HUES64 (cell line): ENCODE measurements around the gene EIF4G1.

Source experiments
- H3K27ac ChIP-seq: 2 replicates; pipeline ENCODE4 v1.7.0; 2013; ENCODE audit warnings: low read depth, low read length, inconsistent platforms
- H3K27me3 ChIP-seq: 2 replicates; pipeline ENCODE4 v1.6.1; 2013; ENCODE audit warnings: mild to moderate bottlenecking, low read length; ENCODE audit not compliant: insufficient read depth
- H3K36me3 ChIP-seq: 2 replicates; pipeline ENCODE4 v1.6.1; 2013; ENCODE audit warnings: mild to moderate bottlenecking, low read length; ENCODE audit not compliant: insufficient read depth
- H3K4me1 ChIP-seq: 2 replicates; pipeline ENCODE4 v1.6.1; 2013; ENCODE audit warnings: mild to moderate bottlenecking, low read length, moderate library complexity; ENCODE audit not compliant: insufficient read depth
- H3K4me3 ChIP-seq: 2 replicates; pipeline ENCODE4 v1.5.1; 2013; ENCODE audit warnings: mild to moderate bottlenecking, low read length, moderate library complexity
- H3K9ac ChIP-seq: 2 replicates; pipeline ENCODE4 v1.6.1; 2013; ENCODE audit warnings: mild to moderate bottlenecking, low read depth, low read length
- H3K9me3 ChIP-seq: 2 replicates; pipeline ENCODE4 v1.6.1; 2013; ENCODE audit warnings: low read depth, low read length; ENCODE audit not compliant: insufficient read depth
- WGBS: fragments of 150-250, 120-280 bp; methylation state at CpG from one replicate; pipeline ENCODE4 v1.1.7; 2013; ENCODE audit warnings: missing lambda C conversion rate; 5-methylcytosine and 5-hydroxymethylcytosine counted together

The EIF4G1 gene

GRCh38 chr3:184352897-184353545 lies 38.6 kb downstream of the EIF4G1 start:
- no peaks in the 10 kb centered on the region for H3K27me3 ChIP-seq
- no peaks in the 10 kb centered on the region for H3K9me3 ChIP-seq
- no peaks in the 10 kb centered on the region; the same call in 1 of the 2 replicates for H3K4me1 ChIP-seq
- H3K36me3 ChIP-seq, result peaks cover 55% of the 10 kb centered on the region
- no peak overlapping the region for H3K4me3 ChIP-seq
- H3K27ac ChIP-seq, result no peak overlapping the region
- WGBS, result 94% methylated on average over 11 of the region's 11 CpGs
- H3K9ac ChIP-seq, result no peak overlapping the region

GRCh38 chr3:184353546-184353941 lies 39.1 kb downstream of the EIF4G1 start:
- Histone ChIP-seq H3K9me3 (no peaks in the 10 kb centered on the region), H3K4me1 (no peaks in the 10 kb centered on the region; the same call in 1 of the 2 replicates), H3K36me3 (peaks cover 60% of the 10 kb centered on the region), H3K27ac (no peak overlapping the region), H3K4me3 (no peak overlapping the region), H3K27me3 (no peaks in the 10 kb centered on the region), H3K9ac (no peak overlapping the region)
- 95% methylated on average over 11 of the region's 11 CpGs for WGBS

- no peak overlapping the region for H3K9ac ChIP-seq
- H3K4me1 ChIP-seq, result no peaks in the 10 kb centered on the region; the same call in 1 of the 2 replicates
These were observed 39.8 kb downstream of the EIF4G1 start for GRCh38 chr3:184354121-184354728.

GRCh38 chr3:184354754-184355153 lies 40.3 kb downstream of the EIF4G1 start:
- Histone ChIP-seq H3K9me3 (no peaks in the 10 kb centered on the region), H3K27ac (no peak overlapping the region), H3K9ac (no peak overlapping the region), H3K4me1 (no peaks in the 10 kb centered on the region; the same call in 1 of the 2 replicates), H3K4me3 (no peak overlapping the region), H3K36me3 (peaks cover 62% of the 10 kb centered on the region), H3K27me3 (no peaks in the 10 kb centered on the region)
- WGBS, result 87% methylated on average over 8 of the region's 8 CpGs

More at GRCh38 chr3:184354121-184354728, 39.8 kb downstream of the EIF4G1 start:
- Histone ChIP-seq H3K27me3 (no peaks in the 10 kb centered on the region), H3K36me3 (peaks cover 62% of the 10 kb centered on the region), H3K27ac (no peak overlapping the region), H3K4me3 (no peak overlapping the region), H3K9me3 (no peaks in the 10 kb centered on the region)
- WGBS, result 76% methylated on average over 18 of the region's 18 CpGs

GRCh38 chr3:184355261-184356040 lies 41.0 kb downstream of the EIF4G1 start:
- no peak overlapping the region for H3K4me3 ChIP-seq
- no peaks in the 10 kb centered on the region for H3K9me3 ChIP-seq
- H3K9ac ChIP-seq, result no peak overlapping the region
- H3K36me3 ChIP-seq, result peaks cover 62% of the 10 kb centered on the region
- H3K27me3 ChIP-seq, result 0 out of 2 replicates have a peak, but pooled peaks cover 1% of the 10 kb centered on the region
- WGBS, result 93% methylated on average over 18 of the region's 18 CpGs
- peaks cover 6% of the 10 kb centered on the region for H3K4me1 ChIP-seq
- no peak overlapping the region for H3K27ac ChIP-seq

- Histone ChIP-seq H3K4me3 (no peak overlapping the region), H3K27me3 (peaks cover 8% of the 10 kb centered on the region), H3K27ac (no peak overlapping the region), H3K36me3 (peaks cover 49% of the 10 kb centered on the region), H3K9ac (no peak overlapping the region), H3K4me1 (peaks cover 10% of the 10 kb centered on the region), H3K9me3 (no peaks in the 10 kb centered on the region)
- 94% methylated on average over 24 of the region's 24 CpGs for WGBS
These were observed 43.1 kb downstream of the EIF4G1 start for GRCh38 chr3:184357248-184358123.

GRCh38 chr3:184358124-184358767 lies 43.8 kb downstream of the EIF4G1 start:
- Histone ChIP-seq H3K36me3 (peaks cover 41% of the 10 kb centered on the region), H3K4me1 (peaks cover 10% of the 10 kb centered on the region), H3K27ac (no peak overlapping the region), H3K9me3 (no peaks in the 10 kb centered on the region), H3K9ac (no peak overlapping the region), H3K27me3 (peaks cover 8% of the 10 kb centered on the region), H3K4me3 (no peak overlapping the region)
- WGBS, result 98% methylated on average over 12 of the region's 12 CpGs

GRCh38 chr3:184358921-184359350 lies 44.5 kb downstream of the EIF4G1 start:
- Histone ChIP-seq H3K36me3 (peaks cover 35% of the 10 kb centered on the region), H3K9ac (no peak overlapping the region), H3K4me3 (no peak overlapping the region), H3K4me1 (peaks cover 10% of the 10 kb centered on the region), H3K27ac (no peak overlapping the region), H3K27me3 (peaks cover 8% of the 10 kb centered on the region), H3K9me3 (no peaks in the 10 kb centered on the region)
- 90% methylated on average over 14 of the region's 14 CpGs for WGBS

- peaks cover 10% of the 10 kb centered on the region for H3K4me1 ChIP-seq
- H3K4me3 ChIP-seq, result no peak overlapping the region
- WGBS, result 23% methylated on average over 9 of the region's 9 CpGs
- peaks cover 8% of the 10 kb centered on the region for H3K27me3 ChIP-seq
- no peak overlapping the region for H3K27ac ChIP-seq
- H3K9ac ChIP-seq, result no peak overlapping the region
- H3K9me3 ChIP-seq, result no peaks in the 10 kb centered on the region
- H3K36me3 ChIP-seq, result peaks cover 35% of the 10 kb centered on the region
These were observed 45.2 kb downstream of the EIF4G1 start for GRCh38 chr3:184359610-184360009.
